GM19099 (cell line): ENCODE results near the gene FAM83G.

Experiments used
- POLR2A ChIP-seq: IDR thresholded peaks from 3 replicates; pipeline ENCODE4 v1.6.1; 2011; ENCODE audit warnings: low read depth; ENCODE audit not compliant: insufficient read length; ENCODE audit errors: extremely low read depth

FAM83G gene

GRCh38 chr17:18920911-18921441 lies 83.6 kb downstream of the FAM83G start:
- peak; percentile 43 for TF ChIP-seq POLR2A

GRCh38 chr17:18919963-18920362 lies 84.6 kb downstream of the FAM83G start:
- no peak for TF ChIP-seq POLR2A
